HCT116 (cell line): ENCODE measurements around the gene HMGXB4. TPM values are rescaled to one million over a fixed set of nuclear protein-coding genes. Genes with fewer than 3 reads are reported as not detected.
A peak's percentile ranks its signal among the peaks of the same experiment; 100 is the strongest.

Experiments used
- ATAC-seq: fragments of 200-7000 bp; cut with Tn5 transposase; 2 replicates; pipeline ENCODE4 v1.9.1; 2020; ENCODE audit warnings: mild to moderate bottlenecking, moderate library complexity
- BruUV-seq: library from RNA; stranded (reverse); fragments of 400-500 nt; replicated peaks from 2 replicates; lab custom pipeline; 2021; lab: Mats Ljungman, UMichigan
- CTCF ChIA-PET: fragments of 300-600 bp; sonication (Branson Sonifier 250); formaldehyde crosslinking; loops from one replicate; lab custom pipeline; 2021; ENCODE audit warnings: antibody characterized with exemption; lab: Charles Lee
- POLR2A ChIA-PET: fragments of 300-600, 350-600 bp; sonication (Branson Sonifier 250); formaldehyde crosslinking; loops from one replicate; lab custom pipeline; 2021; ENCODE audit warnings: antibody characterized with exemption; lab: Charles Lee
- RAD21 ChIA-PET, 2 experiments: fragments of 300-600 bp; sonication (Branson Sonifier 250); formaldehyde crosslinking; loops; one replicate each; lab custom pipeline; 2023; ENCODE audit warnings: low total read pairs in 2 of 2; ENCODE audit not compliant: uncharacterized antibody in 2 of 2, unreplicated experiment in 2 of 2, low non-redundant PET in 1 of 2; lab: Charles Lee
- DNase-seq: peaks from one replicate; pipeline ENCODE4 v3.0.0-alpha.2; 2010; ENCODE audit warnings: low read depth, low spot score
- H2AFZ ChIP-seq: fragments of 200-600 bp; shearing (Covaris generic), sonication (generic); 2 replicates; pipeline ENCODE4 v1.6.1; 2017; ENCODE audit warnings: low read depth, mixed run types, mixed read lengths, antibody characterized with exemption, low read length; ENCODE audit not compliant: poor library complexity, severe bottlenecking
- H3K27ac ChIP-seq: 2 replicates; pipeline ENCODE4 v1.5.1; 2012; ENCODE audit warnings: low read depth, low read length
- H3K27me3 ChIP-seq: fragments of 200-600 bp; sonication (generic); 2 replicates; pipeline ENCODE4 v1.6.1; 2016; ENCODE audit warnings: mixed run types, low read length, mixed read lengths; ENCODE audit not compliant: insufficient read depth
- H3K36me3 ChIP-seq, 2 experiments: fragments of 200-500 bp in 1 of 2; fragments of 200-600 bp in 1 of 2; sonication (Bioruptor generic) in 1 of 2; sonication (generic) in 1 of 2; 2 replicates each; pipeline versions ENCODE4 v1.5.1 to v1.6.1; 2014 to 2016; ENCODE audit warnings: low read length in 2 of 2, inconsistent platforms in 1 of 2, mixed read lengths in 1 of 2, mixed run types in 1 of 2; ENCODE audit not compliant: insufficient read depth in 2 of 2, control insufficient read depth in 1 of 2
- H3K4me1 ChIP-seq, 2 experiments: fragments of 200-600 bp in 1 of 2; sonication (generic) in 1 of 2; 2 replicates each; pipeline versions ENCODE4 v1.5.1 to v1.6.1; 2012 to 2017; ENCODE audit warnings: low read length in 2 of 2, inconsistent platforms in 1 of 2, mild to moderate bottlenecking in 1 of 2, mixed read lengths in 1 of 2, mixed run types in 1 of 2, moderate library complexity in 1 of 2; ENCODE audit not compliant: insufficient read depth in 2 of 2, control insufficient read depth in 1 of 2
- H3K4me2 ChIP-seq: fragments of 200-600 bp; sonication (generic); 2 replicates; pipeline ENCODE4 v1.6.1; 2017; ENCODE audit warnings: mixed run types, low read length, mixed read lengths
- H3K4me3 ChIP-seq, 2 experiments: fragments of 200-600 bp in 1 of 2; sonication (generic) in 1 of 2; replicated peaks in 1 of 2; 2 replicates each; pipeline ENCODE4 v1.5.1; 2011 to 2016; ENCODE audit warnings: low read length in 2 of 2, control low read depth in 1 of 2, low read depth in 1 of 2, mild to moderate bottlenecking in 1 of 2, mixed read lengths in 1 of 2, mixed run types in 1 of 2
- H3K79me2 ChIP-seq: fragments of 200-600 bp; sonication (generic); 2 replicates; pipeline ENCODE4 v1.6.1; 2017; ENCODE audit warnings: mild to moderate bottlenecking, mixed run types, low read length, moderate library complexity, mixed read lengths; ENCODE audit not compliant: insufficient read depth
- H3K9ac ChIP-seq: fragments of 200-600 bp; sonication (generic); 2 replicates; pipeline ENCODE4 v1.6.1; 2016; ENCODE audit warnings: low read length, mixed read lengths
- H3K9me2 ChIP-seq: fragments of 200-600 bp; sonication (generic), shearing (Covaris generic); 2 replicates; pipeline ENCODE4 v1.6.1; 2017; ENCODE audit warnings: mixed run types, mild to moderate bottlenecking, moderate library complexity; ENCODE audit not compliant: insufficient read depth
- H3K9me3 ChIP-seq, 2 experiments: fragments of 200-500 bp in 1 of 2; fragments of 200-600 bp in 1 of 2; sonication (Bioruptor generic) in 1 of 2; sonication (generic) in 1 of 2; 2 replicates each; pipeline ENCODE4 v1.6.1; 2014 to 2017; ENCODE audit warnings: low read length in 2 of 2, mixed read lengths in 2 of 2, inconsistent platforms in 1 of 2, low read depth in 1 of 2, mild to moderate bottlenecking in 1 of 2, mixed run types in 1 of 2, moderate library complexity in 1 of 2; ENCODE audit not compliant: control insufficient read depth in 1 of 2, insufficient read depth in 1 of 2
- H4K20me1 ChIP-seq: fragments of 200-600 bp; sonication (generic), shearing (Covaris generic); 2 replicates; pipeline ENCODE4 v1.6.1; 2017; ENCODE audit warnings: mixed run types, mild to moderate bottlenecking, moderate library complexity; ENCODE audit not compliant: insufficient read depth
- EGR1 ChIP-seq: IDR thresholded peaks from 2 replicates; pipeline ENCODE4 v1.6.1; 2012; ENCODE audit warnings: low read depth
- ELF1 ChIP-seq: IDR thresholded peaks from 2 replicates; pipeline ENCODE4 v1.6.1; 2012; ENCODE audit warnings: low read depth, borderline replicate concordance
- EZH2phosphoT487 ChIP-seq: fragments of 200-600 bp; IDR thresholded peaks from 2 replicates; pipeline ENCODE4 v1.6.1; 2018; ENCODE audit warnings: antibody characterized with exemption, borderline replicate concordance
- POLR2A ChIP-seq: IDR thresholded peaks from 2 replicates; pipeline ENCODE4 v1.7.0; 2011; ENCODE audit warnings: borderline replicate concordance; ENCODE audit not compliant: insufficient read depth, insufficient read length; ENCODE audit errors: extremely low read depth
- POLR2AphosphoS5 ChIP-seq: IDR thresholded peaks from 2 replicates; pipeline ENCODE4 v1.6.1; 2011; ENCODE audit warnings: mild to moderate bottlenecking, low read depth, low read length, moderate library complexity
- SIN3A ChIP-seq: IDR thresholded peaks from 2 replicates; pipeline ENCODE4 v1.6.1; 2012; ENCODE audit warnings: low read depth
- SP1 ChIP-seq: IDR thresholded peaks from 2 replicates; pipeline ENCODE4 v1.6.1; 2012; ENCODE audit warnings: low read depth
- TCF7L2 ChIP-seq: IDR thresholded peaks from 2 replicates; pipeline ENCODE4 v1.7.0; 2011; ENCODE audit warnings: borderline replicate concordance, inconsistent platforms; ENCODE audit not compliant: insufficient read depth, insufficient read length; ENCODE audit errors: extremely low read depth
- YY1 ChIP-seq: IDR thresholded peaks from 2 replicates; pipeline ENCODE4 v1.6.1; 2011; ENCODE audit warnings: low read length, low read depth, moderate library complexity, mild to moderate bottlenecking; ENCODE audit not compliant: insufficient replicate concordance; ENCODE audit errors: extremely low read depth
- intact Hi-C: fragments of 100-400 bp; cut with micrococcal nuclease; formaldehyde crosslinking; loops from 2 replicates; pipeline ENCODE4 v1.10.0; 2022
- total RNA-seq: library from RNA; stranded (reverse); gene quantifications from one replicate; pipeline ENCODE4 v1.2.1, GENCODE V29; 2021; ENCODE audit not compliant: unreplicated experiment
- TF ChIP-seq, protein P1 (sequence below): IDR thresholded peaks from 2 replicates; pipeline ENCODE4 v1.6.1; 2012
- TF ChIP-seq, protein P2 (sequence below): IDR thresholded peaks from 2 replicates; pipeline ENCODE4 v1.6.1; 2011; ENCODE audit warnings: mild to moderate bottlenecking, low read length, moderate library complexity; ENCODE audit not compliant: insufficient replicate concordance; ENCODE audit errors: extremely low read depth

Gene HMGXB4
- total RNA-seq, 1 experiment from 2014 or later: 36.7 TPM

DNA sequence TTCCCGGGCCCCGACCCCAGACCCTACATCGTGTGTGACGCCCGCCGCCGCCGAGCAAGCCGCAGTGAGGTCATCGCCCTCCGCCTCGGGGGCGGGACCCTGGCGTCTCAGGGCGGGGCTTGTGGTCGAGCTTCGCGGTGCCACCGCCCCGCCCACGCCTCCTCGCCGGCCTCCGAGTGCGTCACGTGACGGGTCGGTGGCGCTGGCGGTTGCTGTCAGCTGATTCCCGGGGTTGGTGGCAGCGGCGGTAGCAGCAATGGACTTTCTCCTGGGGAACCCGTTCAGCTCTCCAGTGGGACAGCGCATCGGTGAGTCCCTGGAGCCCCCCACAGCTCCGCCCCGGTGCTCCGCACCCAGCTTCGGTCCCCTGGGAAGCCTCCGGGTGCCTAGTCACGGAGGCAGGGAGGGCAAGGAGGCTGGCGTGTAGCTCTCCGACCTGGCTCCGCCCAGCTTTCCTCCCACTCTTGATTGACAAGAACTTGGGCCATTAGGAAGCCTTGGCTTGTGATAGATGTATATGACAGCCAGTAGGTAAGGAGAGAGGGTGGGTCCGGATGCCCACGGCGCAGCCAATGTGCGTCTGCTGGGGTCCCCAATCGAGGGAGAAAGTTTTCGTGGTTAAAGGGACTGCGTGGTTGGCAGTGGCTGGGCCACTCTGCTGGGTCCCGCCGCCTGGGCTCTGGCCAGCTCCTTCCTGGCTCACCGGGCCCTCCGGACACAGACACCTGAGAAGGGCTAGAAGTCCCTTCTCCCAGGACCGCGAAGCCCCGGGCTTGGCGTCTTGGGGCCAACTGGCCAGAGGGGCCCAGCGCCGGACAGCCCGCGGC is 42.6 kb downstream of the HMGXB4 start, which contains the start of gene TOM1:
Gene TOM1, plus strand, starts transcription at position 222 of the 827 bp plus-strand sequence. Its CDS starts 35 bp downstream, at position 257.
- peak within 1 kb of the TSS; percentile 82 for H3K9ac ChIP-seq
- H3K4me3 ChIP-seq: peak within 1 kb of the TSS; percentile 89 to 91
- DNase-seq: peak; percentile 98
- TF ChIP-seq ELF1 (no peak), EGR1 (peak; percentile 97), SP1 (peak; percentile 99), SIN3A (peak; percentile 57; the same call in 1 of the 2 replicates), TCF7L2 (no peak), POLR2A (no peak), EZH2phosphoT487 (no peak), YY1 (peak; percentile 25), POLR2AphosphoS5 (peak; percentile 62)
- TF ChIP-seq, protein P1, sequence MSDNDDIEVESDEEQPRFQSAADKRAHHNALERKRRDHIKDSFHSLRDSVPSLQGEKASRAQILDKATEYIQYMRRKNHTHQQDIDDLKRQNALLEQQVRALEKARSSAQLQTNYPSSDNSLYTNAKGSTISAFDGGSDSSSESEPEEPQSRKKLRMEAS: peak; percentile 86
- TF ChIP-seq, protein P2, sequence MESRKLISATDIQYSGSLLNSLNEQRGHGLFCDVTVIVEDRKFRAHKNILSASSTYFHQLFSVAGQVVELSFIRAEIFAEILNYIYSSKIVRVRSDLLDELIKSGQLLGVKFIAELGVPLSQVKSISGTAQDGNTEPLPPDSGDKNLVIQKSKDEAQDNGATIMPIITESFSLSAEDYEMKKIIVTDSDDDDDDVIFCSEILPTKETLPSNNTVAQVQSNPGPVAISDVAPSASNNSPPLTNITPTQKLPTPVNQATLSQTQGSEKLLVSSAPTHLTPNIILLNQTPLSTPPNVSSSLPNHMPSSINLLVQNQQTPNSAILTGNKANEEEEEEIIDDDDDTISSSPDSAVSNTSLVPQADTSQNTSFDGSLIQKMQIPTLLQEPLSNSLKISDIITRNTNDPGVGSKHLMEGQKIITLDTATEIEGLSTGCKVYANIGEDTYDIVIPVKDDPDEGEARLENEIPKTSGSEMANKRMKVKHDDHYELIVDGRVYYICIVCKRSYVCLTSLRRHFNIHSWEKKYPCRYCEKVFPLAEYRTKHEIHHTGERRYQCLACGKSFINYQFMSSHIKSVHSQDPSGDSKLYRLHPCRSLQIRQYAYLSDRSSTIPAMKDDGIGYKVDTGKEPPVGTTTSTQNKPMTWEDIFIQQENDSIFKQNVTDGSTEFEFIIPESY: no peak
- ChIA-PET RAD21 (interaction anchor here (0.6 kb wide), 3 partner anchors 50 to 825 kb away, joined by 3 to 4 read pairs (median 4); no protein-coding TSS in a partner anchor), CTCF (interaction anchor here (0.6 to 1.1 kb wide), 3 partner anchors 9 to 328 kb away, joined by 3 read pairs; no protein-coding TSS in a partner anchor), POLR2A (interaction anchor here (0.7 to 1.0 kb wide), 3 partner anchors 9 to 41 kb away, joined by 3 read pairs; no protein-coding TSS in a partner anchor)
- BruUV-seq: TSS peak; percentile 44
- H3K27ac ChIP-seq: peak within 1 kb of the TSS; percentile 63
- peaks cover 13 to 24% of the 10 kb centered on the region in 2 experiments for H3K4me1 ChIP-seq
- H2AFZ ChIP-seq: no peak within 1 kb of the TSS
- H4K20me1 ChIP-seq: no peaks in the 10 kb centered on the region
- peak; percentile 98 for ATAC-seq
- H3K36me3 ChIP-seq: peaks cover 8 to 11% of the 10 kb centered on the region in 2 experiments; a peak in 2 of 4 replicates
- H3K9me3 ChIP-seq: no peaks in the 10 kb centered on the region
- H3K4me2 ChIP-seq: peak within 1 kb of the TSS; percentile 99
- H3K9me2 ChIP-seq: no peaks in the 10 kb centered on the region
- no peaks in the 10 kb centered on the region for H3K79me2 ChIP-seq
- intact Hi-C loops: no loop called here
- no peaks in the 10 kb centered on the region for H3K27me3 ChIP-seq
